Measurements from ENCODE around the gene C6orf89.

- no peak for TF ChIP-seq POLR2A (IDR thresholded peaks at IDR 0.05)
- TF ChIP-seq CTCF (IDR thresholded peaks at IDR 0.05) = no peak
These were observed 38.6 kb upstream of the C6orf89 start for GRCh38 chr6:36847152-36847551.

Data from Peyer's patch (tissue), 4 donors.